ENCODE measurements around the gene NINJ1.
"Not testable (repeated sequence)": the region's sequence is repeated elsewhere in the genome, so short reads cannot be mapped to it uniquely, and the experiment has no call there.

NINJ1 gene

DNA sequence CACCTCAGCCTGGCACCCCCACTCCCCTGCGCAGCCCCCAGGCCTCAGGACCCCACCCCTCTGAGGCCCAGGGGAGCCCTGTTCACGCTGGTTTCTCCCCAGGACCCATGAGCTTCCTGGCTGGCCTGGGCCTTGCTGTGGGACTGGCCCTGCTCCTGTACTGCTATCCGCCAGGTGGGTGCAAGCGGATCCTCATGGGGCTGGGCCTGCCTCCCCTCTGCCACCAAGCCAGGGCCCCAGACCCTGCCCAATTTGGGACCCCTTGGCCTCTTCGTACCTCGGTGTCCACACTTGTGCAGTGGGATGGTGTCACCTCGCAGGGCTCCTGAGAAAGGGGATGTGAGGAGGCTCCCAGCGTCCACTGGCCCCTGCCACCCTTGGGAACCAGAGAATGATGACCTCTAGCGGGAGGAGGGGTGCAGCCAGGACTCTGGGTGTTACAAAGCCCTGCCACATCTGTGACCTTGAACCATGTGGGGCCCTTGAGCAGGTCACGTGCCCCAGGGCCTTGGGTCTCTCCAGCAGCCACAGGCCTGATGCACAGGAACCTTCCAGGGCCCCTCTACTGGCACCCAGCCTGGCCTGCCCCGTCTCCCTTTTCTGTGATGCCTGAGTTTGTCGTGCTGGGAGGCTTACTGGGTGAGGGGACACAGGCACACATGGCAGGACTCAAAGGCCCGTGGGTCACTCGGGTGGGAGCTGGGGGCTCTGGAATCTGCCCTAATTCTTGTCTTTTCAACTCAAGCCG is 21.8 kb downstream of the NINJ1 start:
- Mint-ChIP-seq H3K4me1 (ENCODE audit: low read depth) (peaks cover 26% of the 10 kb centered on the region), H3K27ac (no peak overlapping the region), H3K4me3 (no peak overlapping the region), H3K9me3 (no peaks in the 10 kb centered on the region), H3K36me3 (ENCODE audit: low read depth) (peaks cover 15% of the 10 kb centered on the region), H3K27me3 (ENCODE audit: low read depth) (no peaks in the 10 kb centered on the region)

DNA sequence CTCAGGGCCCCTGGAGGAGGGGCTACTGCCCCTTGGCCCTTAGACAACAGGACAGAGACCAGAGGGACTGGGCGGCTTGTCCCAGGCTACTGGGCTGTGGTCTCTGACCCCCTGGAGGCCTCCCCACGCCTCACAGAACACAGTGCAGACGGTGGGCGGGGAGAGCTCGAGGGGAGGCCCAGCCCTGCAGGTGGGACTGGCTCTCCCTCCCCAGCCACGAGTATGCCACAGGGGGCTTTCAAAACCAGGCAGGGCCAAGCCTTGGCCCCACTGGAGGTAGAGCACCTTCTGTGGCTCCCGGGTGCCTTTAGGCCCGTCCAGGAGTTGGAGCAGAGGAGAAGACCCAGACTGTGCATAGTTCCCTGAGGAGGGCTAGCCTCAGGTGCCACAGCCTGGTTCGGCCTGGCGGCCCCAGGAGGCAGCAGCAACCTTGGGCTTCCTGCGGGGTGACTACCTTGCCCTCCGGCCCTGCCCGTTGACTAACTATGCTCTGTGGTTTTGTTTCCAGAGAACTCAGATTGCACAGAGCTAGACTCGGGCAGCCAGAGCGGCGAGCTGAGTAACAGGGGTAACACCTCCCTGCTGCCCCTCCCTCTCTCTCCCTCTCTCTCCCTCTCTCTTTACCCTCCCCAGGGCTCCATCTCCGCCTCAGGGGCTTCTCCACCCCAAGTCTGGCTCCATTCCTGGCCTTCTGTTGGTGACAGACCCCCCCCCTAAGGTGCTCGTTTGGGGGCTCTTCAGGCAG is 22.5 kb downstream of the NINJ1 start:
- H3K4me1 Mint-ChIP-seq (ENCODE audit: low read depth), result peaks cover 33% of the 10 kb centered on the region
- no peak overlapping the region for H3K27ac Mint-ChIP-seq
- H3K36me3 Mint-ChIP-seq (ENCODE audit: low read depth), result peaks cover 18% of the 10 kb centered on the region
- H3K4me3 Mint-ChIP-seq, result no peak overlapping the region
- no peaks in the 10 kb centered on the region for H3K9me3 Mint-ChIP-seq
- no peaks in the 10 kb centered on the region for H3K27me3 Mint-ChIP-seq (ENCODE audit: low read depth)

DNA sequence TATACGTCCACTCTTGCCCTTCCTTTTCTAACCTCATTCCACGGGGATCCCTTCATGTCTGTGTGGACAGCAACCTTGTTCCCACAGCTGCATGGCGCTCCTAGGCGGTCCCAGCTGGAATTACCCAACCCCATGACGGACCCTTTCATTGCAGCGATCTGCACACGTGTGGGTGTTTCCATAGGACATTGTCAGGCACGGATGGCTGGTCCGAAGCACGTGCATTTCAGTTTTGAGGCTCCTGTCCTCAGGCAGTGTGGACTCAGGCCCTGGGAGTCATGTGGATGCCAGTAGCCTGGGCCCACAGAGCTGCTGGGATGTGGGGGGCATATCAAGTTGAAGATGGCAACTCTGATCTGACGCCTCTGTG is 23.1 kb downstream of the NINJ1 start:
- Mint-ChIP-seq H3K27ac (peak overlapping the region; percentile 58), H3K9me3 (no peaks in the 10 kb centered on the region), H3K4me1 (ENCODE audit: low read depth) (peaks cover 36% of the 10 kb centered on the region), H3K4me3 (no peak overlapping the region), H3K27me3 (ENCODE audit: low read depth) (no peaks in the 10 kb centered on the region), H3K36me3 (ENCODE audit: low read depth) (peaks cover 18% of the 10 kb centered on the region)

DNA sequence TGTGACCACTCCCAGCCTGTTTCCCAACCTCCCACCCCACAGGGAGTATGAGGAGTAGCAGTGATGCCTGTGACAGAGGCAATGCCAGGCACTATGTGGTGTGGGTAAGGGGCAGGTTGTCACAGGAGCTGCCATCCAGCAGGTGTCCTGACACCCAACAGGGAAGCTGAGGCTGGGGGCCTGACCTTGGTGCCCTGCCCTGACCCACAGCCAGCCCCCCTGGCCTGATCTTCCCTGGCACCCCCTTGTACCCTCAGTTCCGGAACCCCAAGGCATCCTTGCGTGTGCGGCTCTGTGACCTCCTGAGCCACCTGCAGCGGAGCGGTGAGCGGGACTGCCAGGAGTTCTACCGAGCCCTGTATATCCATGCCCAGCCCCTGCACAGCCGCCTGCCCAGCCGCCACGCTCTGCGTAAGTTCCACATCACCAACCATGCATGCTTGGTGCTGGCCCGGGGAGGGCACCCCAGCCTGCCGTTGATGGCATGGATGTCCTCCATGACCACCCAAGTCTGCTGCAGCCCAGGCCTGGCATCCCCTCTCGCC is 23.7 kb downstream of the NINJ1 start:
- Mint-ChIP-seq H3K9me3 (peaks cover 3% of the 10 kb centered on the region), H3K36me3 (ENCODE audit: low read depth) (peaks cover 20% of the 10 kb centered on the region), H3K4me3 (no peak overlapping the region), H3K4me1 (ENCODE audit: low read depth) (peaks cover 39% of the 10 kb centered on the region), H3K27ac (no peak overlapping the region), H3K27me3 (ENCODE audit: low read depth) (no peaks in the 10 kb centered on the region)

DNA sequence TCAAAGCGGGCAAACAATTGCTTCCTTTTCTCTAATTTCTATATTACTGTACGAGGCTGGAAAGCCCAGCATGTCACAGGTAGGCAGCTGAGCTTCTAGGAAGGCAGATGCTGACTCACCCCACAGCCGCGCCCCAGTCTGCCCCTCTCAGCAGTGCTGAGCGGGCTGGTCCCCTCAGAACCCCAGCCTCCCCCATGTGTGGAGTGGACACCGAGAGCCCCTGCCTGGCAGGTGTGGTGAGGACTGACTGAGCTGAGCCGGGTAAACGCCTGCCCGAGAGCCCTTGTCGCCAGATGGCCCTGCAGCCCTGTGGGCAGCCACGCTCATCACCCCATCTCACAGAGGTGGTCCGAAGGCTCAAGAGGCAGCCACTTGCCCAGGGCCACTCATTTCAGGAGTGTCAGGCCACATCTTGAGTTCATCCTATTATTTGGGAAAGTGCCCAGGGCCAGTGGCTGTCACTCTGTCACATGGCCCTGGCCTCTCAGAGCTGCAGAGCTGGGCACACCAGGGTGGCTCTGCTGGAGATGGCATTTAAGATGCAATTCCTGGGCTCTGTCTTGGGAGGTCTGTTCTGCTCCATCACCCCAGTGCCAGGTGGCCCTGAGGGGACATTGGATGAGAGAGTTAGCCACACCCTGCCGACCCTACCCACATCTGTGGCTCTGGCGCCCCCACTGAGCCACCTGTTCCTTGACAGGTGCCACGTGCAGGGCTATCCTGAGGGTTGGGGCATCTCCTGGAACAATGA is 25.6 kb downstream of the NINJ1 start:
- Mint-ChIP-seq H3K27ac (peak overlapping the region; percentile 83), H3K4me1 (ENCODE audit: low read depth) (peaks cover 35% of the 10 kb centered on the region)

DNA sequence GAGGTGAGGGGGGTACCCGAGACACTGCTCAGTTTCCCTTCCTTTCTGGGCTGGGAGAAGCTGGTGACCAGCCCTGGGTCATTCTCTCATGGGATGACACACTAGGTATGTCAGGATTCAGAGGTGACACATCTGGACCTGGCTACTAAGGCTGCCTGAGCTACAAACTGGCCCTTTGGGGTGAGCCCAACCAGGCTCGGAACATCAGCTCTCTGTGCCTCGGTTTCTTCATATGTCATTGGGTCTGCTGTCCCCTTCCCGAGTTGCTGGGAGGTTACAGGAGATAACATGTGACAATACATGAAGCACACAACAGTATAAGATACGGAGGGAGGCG is 26.3 kb downstream of the NINJ1 start:
- peak overlapping the region; percentile 83 for H3K27ac Mint-ChIP-seq
- peaks cover 39% of the 10 kb centered on the region for H3K4me1 Mint-ChIP-seq (ENCODE audit: low read depth)
- H3K4me3 Mint-ChIP-seq, result no peak overlapping the region
- H3K36me3 Mint-ChIP-seq (ENCODE audit: low read depth), result peaks cover 39% of the 10 kb centered on the region
- peaks cover 19% of the 10 kb centered on the region for H3K9me3 Mint-ChIP-seq
- no peaks in the 10 kb centered on the region for H3K27me3 Mint-ChIP-seq (ENCODE audit: low read depth)

More for the DNA sequence above, 25.6 kb downstream of the NINJ1 start:
- Mint-ChIP-seq H3K4me3 (no peak overlapping the region), H3K27me3 (ENCODE audit: low read depth) (no peaks in the 10 kb centered on the region), H3K36me3 (ENCODE audit: low read depth) (peaks cover 34% of the 10 kb centered on the region), H3K9me3 (peaks cover 16% of the 10 kb centered on the region)

DNA sequence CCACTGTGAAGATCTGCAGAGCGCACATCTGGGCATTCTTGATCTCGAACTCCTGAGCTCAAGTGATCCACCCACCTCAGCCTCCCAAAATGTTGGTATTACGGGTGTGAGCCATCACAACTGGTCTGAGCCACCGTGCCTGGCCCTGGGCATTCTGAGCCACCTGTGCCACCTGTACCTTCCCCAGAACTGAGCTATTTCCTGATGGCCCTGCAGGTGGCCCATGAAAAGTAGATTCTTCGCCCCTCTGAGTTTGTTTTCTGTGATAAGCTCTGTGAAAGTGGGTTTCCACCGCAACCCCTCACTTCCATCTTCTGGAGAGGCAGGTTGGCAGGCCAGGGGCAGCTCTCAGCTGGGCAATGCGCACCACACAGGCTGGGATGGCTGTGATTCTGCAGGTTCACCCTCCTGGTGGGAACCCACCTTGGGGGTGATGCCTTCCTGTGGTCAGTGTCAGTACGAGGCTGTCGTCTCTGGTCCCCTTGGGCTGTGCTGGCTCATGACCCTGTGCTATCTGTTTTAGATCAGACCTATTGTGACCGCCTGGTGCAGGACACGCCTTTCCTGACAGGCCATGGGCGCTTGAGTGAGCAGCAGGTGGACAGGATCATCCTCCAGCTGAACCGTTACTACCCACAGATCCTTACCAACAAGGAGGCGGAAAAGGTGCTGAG is 26.8 kb downstream of the NINJ1 start:
- Mint-ChIP-seq H3K4me1 (ENCODE audit: low read depth) (peaks cover 44% of the 10 kb centered on the region), H3K27me3 (ENCODE audit: low read depth) (no peaks in the 10 kb centered on the region), H3K27ac (peak overlapping the region; percentile 83), H3K9me3 (peaks cover 19% of the 10 kb centered on the region), H3K36me3 (ENCODE audit: low read depth) (peaks cover 43% of the 10 kb centered on the region), H3K4me3 (no peak overlapping the region)

DNA sequence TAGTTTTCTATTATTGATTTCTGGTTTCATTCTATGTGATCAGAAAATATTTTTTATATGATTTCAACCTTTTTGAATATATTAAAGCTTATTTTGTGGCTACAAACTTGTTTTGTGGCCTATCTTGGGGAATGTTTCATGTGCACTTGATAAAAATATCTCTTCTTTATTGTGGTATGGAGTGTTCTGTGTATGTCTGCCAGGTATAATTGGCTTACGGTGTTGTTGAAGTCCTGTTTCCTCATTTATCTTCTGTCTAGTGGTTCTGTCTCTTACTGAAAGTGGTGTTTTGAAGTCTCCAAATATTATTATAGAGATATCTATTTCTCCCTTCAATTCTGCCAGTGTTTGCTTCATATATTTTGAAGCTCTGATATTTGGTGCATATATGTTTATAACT is 28.4 kb downstream of the NINJ1 start:
- H3K27ac Mint-ChIP-seq, result no peak overlapping the region
- peaks cover 44% of the 10 kb centered on the region for H3K4me1 Mint-ChIP-seq (ENCODE audit: low read depth)
- peaks cover 19% of the 10 kb centered on the region for H3K9me3 Mint-ChIP-seq
- H3K4me3 Mint-ChIP-seq, result no peak overlapping the region
- H3K36me3 Mint-ChIP-seq (ENCODE audit: low read depth), result peaks cover 47% of the 10 kb centered on the region
- H3K27me3 Mint-ChIP-seq (ENCODE audit: low read depth), result no peaks in the 10 kb centered on the region

DNA sequence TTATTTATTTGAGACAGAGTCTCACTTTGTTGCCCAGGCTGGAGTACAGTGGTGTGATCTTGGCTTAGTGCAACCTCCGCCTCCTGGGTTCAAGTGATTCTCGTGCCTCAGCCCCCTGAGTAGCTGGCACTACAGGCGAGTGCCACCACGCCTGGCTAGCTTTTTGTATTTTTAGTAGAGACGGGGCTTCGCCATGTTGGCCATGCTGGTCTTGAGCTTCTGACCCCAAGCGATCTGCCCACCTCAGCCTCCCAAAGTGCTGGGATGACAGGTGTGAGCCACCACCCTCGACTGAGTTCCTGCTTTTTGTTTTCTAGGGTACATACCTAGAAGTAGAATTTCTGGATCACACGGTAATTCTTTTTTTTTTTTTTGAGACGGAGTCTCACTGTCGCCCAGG is 33.0 kb downstream of the NINJ1 start:
- not testable (repeated sequence) for H3K27ac Mint-ChIP-seq; H3K4me3 Mint-ChIP-seq; H3K27me3 Mint-ChIP-seq (ENCODE audit: low read depth)
- Mint-ChIP-seq H3K9me3 (peaks cover 19% of the 10 kb centered on the region), H3K36me3 (ENCODE audit: low read depth) (peaks cover 43% of the 10 kb centered on the region), H3K4me1 (ENCODE audit: low read depth) (peaks cover 44% of the 10 kb centered on the region)

DNA sequence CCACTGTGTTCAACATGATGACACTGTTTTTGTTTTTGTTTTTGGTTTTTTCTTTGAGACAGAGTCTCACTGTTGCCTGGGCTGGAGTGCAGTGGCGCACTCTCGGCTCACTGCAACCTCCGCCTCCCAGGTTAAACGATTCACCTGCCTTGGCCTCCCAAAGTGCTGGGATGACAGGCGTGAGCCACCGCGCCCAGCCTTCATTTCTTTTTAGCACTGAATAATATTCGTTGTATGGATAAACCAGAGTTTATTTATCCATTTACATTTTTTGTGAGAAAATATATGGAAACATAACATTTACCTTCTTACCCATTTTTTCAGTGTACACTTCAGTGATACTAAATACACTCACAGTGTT is 33.8 kb downstream of the NINJ1 start:
- peak overlapping the region; percentile 27 for H3K27ac Mint-ChIP-seq
- H3K36me3 Mint-ChIP-seq (ENCODE audit: low read depth), result peaks cover 41% of the 10 kb centered on the region
- H3K4me1 Mint-ChIP-seq (ENCODE audit: low read depth), result peaks cover 40% of the 10 kb centered on the region
- no peaks in the 10 kb centered on the region for H3K27me3 Mint-ChIP-seq (ENCODE audit: low read depth)
- no peak overlapping the region for H3K4me3 Mint-ChIP-seq
- H3K9me3 Mint-ChIP-seq, result peaks cover 15% of the 10 kb centered on the region

DNA sequence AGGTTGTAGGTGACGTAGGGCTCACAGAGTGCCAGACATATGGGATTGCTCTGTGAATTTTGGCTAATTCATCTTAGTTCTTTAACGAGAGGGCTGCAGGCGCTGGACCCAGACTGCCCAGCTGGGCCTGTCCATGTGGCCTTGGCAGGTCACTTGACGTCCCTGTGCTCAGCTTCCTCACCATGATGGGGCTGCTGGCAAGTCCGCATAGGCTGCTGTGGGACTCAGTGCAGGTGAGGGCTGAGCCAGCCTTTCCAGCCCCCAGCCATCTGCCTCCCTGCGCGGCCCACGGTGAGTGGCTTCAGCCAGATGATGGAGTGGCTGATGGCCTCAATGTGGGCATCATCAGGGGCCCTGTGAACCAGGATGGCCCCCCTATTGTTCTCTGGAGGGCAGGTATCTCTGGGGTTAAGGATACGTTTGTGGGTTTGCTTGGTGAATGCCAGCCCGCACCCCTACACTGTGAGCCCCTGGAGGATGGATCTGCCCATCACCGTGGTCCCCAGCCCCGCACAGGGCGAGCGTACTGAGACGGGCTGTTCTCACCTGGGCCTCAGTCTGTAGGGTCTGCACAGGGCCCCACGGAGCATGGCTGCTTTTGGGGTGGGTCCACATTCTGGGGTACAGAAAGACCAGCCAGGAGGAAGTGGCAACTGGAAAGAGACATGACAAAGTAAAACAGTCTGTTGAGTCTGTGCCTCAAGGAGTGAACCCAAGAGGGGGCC is 34.3 kb downstream of the NINJ1 start:
- Mint-ChIP-seq H3K9me3 (peaks cover 12% of the 10 kb centered on the region), H3K4me3 (peak overlapping the region; percentile 94), H3K4me1 (ENCODE audit: low read depth) (peaks cover 44% of the 10 kb centered on the region), H3K27ac (peak overlapping the region; percentile 63), H3K36me3 (ENCODE audit: low read depth) (peaks cover 37% of the 10 kb centered on the region), H3K27me3 (ENCODE audit: low read depth) (no peaks in the 10 kb centered on the region)

DNA sequence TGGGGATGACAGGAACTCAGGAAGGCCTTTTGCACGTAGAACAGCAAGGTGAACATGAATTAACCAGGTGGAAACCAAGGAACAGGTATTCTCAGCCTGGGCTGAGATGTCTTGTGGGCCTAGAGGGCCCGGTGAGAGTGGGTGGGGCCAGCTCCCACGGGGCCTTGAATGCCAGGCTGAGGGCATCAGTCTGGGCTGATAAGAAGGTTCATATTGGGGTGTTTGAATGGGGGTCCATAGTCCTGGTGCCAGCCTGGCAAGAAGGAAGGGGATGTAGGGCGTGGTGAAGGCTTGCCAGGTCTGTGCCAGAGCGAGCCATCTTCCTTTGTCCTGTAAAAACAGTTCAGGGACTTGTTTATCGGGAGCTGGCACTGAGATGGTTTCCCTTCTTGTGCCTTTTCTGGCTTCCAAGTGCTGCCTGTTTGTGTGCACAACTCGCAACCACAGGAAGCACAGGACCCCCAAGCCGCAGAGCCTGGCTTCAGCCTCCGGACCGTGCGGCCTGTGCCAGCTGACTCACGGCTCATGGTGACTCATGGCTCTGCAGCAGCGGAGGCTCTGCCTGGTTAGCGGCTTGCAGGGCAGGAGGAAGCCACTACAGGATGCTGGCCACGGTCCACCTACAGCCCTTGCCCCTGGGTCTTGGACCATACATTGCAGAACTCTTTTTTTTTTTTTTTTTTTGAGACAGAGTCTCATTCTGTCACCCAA is 35.7 kb downstream of the NINJ1 start:
- H3K27me3 Mint-ChIP-seq (ENCODE audit: low read depth), result no peaks in the 10 kb centered on the region
- peaks cover 26% of the 10 kb centered on the region for H3K36me3 Mint-ChIP-seq (ENCODE audit: low read depth)
- H3K27ac Mint-ChIP-seq, result peak overlapping the region; percentile 90
- H3K4me3 Mint-ChIP-seq, result peak overlapping the region; percentile 94
- H3K4me1 Mint-ChIP-seq (ENCODE audit: low read depth), result peaks cover 55% of the 10 kb centered on the region
- H3K9me3 Mint-ChIP-seq, result peaks cover 2% of the 10 kb centered on the region

DNA sequence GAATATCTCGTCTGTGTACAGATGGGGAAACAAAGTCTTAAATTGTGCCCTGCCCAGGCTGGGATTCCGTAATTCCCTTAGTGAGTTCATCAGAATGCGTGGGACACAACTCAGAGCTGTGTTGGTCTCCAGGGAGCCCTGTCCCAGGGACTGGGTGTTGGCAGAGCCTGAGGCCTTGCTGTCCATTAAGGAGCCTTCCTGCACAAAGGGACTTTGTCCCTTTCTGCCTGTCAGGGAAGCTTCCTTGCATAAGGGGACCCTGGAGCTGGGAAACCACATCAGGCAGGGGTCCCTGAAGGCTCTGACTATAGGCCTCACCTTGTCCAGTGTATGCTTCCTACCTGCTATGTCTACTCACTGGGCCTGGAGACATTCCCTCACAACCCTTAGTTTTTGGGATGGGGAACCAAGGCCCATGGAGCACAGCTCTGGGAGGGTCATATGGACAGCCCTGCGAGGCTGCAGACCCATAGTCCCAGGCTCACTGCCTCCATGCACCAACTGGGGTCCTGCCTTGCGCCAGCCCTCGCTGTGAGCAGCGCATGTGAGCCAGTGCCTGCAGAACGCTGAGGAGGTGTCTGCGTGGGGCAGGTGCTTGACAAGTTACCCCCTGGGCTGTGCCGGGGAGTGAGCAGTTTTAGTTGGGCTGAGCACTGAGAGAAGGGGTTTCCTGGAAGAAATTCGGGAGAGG is 36.4 kb downstream of the NINJ1 start:
- H3K4me3 Mint-ChIP-seq, result peak overlapping the region; percentile 94
- H3K27ac Mint-ChIP-seq, result peak overlapping the region; percentile 90
- H3K9me3 Mint-ChIP-seq, result no peaks in the 10 kb centered on the region
- no peaks in the 10 kb centered on the region for H3K27me3 Mint-ChIP-seq (ENCODE audit: low read depth)
- peaks cover 20% of the 10 kb centered on the region for H3K36me3 Mint-ChIP-seq (ENCODE audit: low read depth)
- H3K4me1 Mint-ChIP-seq (ENCODE audit: low read depth), result peaks cover 57% of the 10 kb centered on the region

All from T-helper 1 cell treated with Interleukin-12 subunit alpha and Interleukin-12 subunit beta and Interleukin-4 antibody, amounts not matched to agents 30 μg/mL and 1 μg/mL, for 36 hours (primary cell).